Amniotic epithelial cell (primary cell): ENCODE results near the gene TXNDC2.

Experiments used
- DNase-seq: peaks from one replicate; pipeline ENCODE4 v3.0.0-alpha.2; 2010; ENCODE audit warnings: low read depth

Gene TXNDC2

GRCh38 chr18:9913526-9914333 lies 28.0 kb downstream of the TXNDC2 start, which contains the start of gene VAPA:
VAPA (plus strand) TSS chr18:9914016; CDS start chr18:9914257, 241 bp downstream.
- DNase-seq: peak; percentile 92

- DNase-seq: no peak
Measured at GRCh38 chr18:9914334-9914583, 28.5 kb downstream of the TXNDC2 start.

- peak; percentile 69 for DNase-seq
Measured at GRCh38 chr18:9914584-9915290, 29.0 kb downstream of the TXNDC2 start.

GRCh38 chr18:9915291-9916076 lies 29.7 kb downstream of the TXNDC2 start:
- DNase-seq: no peak

GRCh38 chr18:9916077-9916639 lies 30.4 kb downstream of the TXNDC2 start:
- DNase-seq: no peak

- DNase-seq: no peak
Measured at GRCh38 chr18:9916808-9917207, 31.0 kb downstream of the TXNDC2 start.

GRCh38 chr18:9918016-9918680 lies 32.4 kb downstream of the TXNDC2 start:
- DNase-seq: peak; percentile 47

GRCh38 chr18:9919564-9920232 lies 33.9 kb downstream of the TXNDC2 start:
- no peak for DNase-seq

GRCh38 chr18:9922592-9923311 lies 37.0 kb downstream of the TXNDC2 start:
- DNase-seq: no peak

GRCh38 chr18:9924371-9924943 lies 38.7 kb downstream of the TXNDC2 start:
- no peak for DNase-seq

- DNase-seq: peak; percentile 42
Measured at GRCh38 chr18:9925369-9925768, 39.6 kb downstream of the TXNDC2 start.

GRCh38 chr18:9925795-9926194 lies 40.0 kb downstream of the TXNDC2 start:
- no peak for DNase-seq

GRCh38 chr18:9926223-9926894 lies 40.6 kb downstream of the TXNDC2 start:
- no peak for DNase-seq

GRCh38 chr18:9926977-9927376 lies 41.2 kb downstream of the TXNDC2 start:
- no peak for DNase-seq

- no peak for DNase-seq
Measured at GRCh38 chr18:9927392-9928063, 41.8 kb downstream of the TXNDC2 start.

GRCh38 chr18:9928646-9929259 lies 43.0 kb downstream of the TXNDC2 start:
- no peak for DNase-seq

GRCh38 chr18:9930299-9930884 lies 44.6 kb downstream of the TXNDC2 start:
- DNase-seq: no peak

GRCh38 chr18:9931146-9931545 lies 45.4 kb downstream of the TXNDC2 start:
- DNase-seq: no peak
